ENCODE data around the gene ABCC4.

DNA sequence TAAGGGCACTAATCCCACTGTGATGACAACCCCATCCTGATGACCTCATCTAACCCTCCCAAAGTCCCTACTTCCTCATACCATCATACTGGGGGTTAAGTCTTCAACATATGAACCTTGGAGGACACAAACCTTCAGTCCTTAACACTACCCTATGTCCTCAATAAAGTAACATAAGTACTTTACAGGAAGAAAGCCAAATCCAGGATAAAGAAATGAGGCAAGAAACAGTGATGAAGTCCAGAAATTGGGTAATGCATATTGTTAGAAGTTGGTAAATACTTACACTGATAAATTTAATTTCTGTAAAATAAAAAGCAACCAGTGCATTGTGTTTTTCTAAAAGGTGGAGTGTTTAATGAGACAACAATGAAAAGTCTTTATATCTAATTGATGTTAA lies 304.1 kb downstream of the ABCC4 start:
- TF ChIP-seq, protein P1, sequence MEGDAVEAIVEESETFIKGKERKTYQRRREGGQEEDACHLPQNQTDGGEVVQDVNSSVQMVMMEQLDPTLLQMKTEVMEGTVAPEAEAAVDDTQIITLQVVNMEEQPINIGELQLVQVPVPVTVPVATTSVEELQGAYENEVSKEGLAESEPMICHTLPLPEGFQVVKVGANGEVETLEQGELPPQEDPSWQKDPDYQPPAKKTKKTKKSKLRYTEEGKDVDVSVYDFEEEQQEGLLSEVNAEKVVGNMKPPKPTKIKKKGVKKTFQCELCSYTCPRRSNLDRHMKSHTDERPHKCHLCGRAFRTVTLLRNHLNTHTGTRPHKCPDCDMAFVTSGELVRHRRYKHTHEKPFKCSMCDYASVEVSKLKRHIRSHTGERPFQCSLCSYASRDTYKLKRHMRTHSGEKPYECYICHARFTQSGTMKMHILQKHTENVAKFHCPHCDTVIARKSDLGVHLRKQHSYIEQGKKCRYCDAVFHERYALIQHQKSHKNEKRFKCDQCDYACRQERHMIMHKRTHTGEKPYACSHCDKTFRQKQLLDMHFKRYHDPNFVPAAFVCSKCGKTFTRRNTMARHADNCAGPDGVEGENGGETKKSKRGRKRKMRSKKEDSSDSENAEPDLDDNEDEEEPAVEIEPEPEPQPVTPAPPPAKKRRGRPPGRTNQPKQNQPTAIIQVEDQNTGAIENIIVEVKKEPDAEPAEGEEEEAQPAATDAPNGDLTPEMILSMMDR (IDR thresholded peaks at IDR 0.05; ENCODE audit: poor library complexity, severe bottlenecking): no peak
- TF ChIP-seq POLR2AphosphoS5 (IDR thresholded peaks at IDR 0.05): no peak

Measured in neural cell (in vitro differentiated cells).